ENCODE measurements around the gene TP63. TPM values are rescaled to one million over a fixed set of nuclear protein-coding genes. Genes with fewer than 3 reads are reported as not detected.

TP63 gene
- total RNA-seq, 1 experiment from 2014 or later, result not detected

DNA sequence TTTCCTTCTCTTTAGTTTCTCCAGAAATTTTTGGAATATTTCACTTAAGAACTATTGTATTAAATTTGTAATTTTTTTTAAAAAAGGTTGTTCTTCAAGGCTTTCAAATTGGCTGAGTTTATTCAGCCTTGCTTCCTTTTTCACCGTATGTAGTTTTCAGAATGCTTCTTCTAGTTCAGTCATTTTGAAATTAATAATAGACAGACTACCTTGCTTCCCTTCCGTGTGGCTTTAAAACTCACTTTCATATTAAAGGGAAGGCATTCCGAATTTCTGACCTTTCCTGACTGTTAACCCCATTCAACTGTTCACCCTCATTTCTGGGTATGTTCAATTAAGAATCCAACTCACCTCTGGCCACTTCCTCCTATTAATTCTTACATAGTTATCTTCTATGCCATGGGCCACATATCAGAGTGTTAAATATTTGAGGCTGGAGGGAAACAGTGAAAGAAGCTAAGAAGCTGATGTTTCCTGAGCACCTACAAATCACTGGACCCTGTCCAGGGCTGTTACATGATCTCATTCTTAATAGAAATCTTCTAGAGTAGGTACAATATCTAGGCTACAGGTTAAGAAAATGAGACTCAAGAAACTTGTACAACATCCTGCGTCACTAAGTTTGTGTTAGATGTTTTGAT, 252.0 kb downstream of the TP63 start:
- Histone ChIP-seq H2BK5ac (ENCODE audit: insufficient read length, low read length) (no peak overlapping the region), H3K23ac (ENCODE audit: insufficient read length, low read depth, low read length) (no peak overlapping the region), H2BK12ac (ENCODE audit: insufficient read length, low read depth, low read length) (no peak overlapping the region), H3K4me2 (ENCODE audit: insufficient read depth, insufficient read length, low read length) (no peak overlapping the region), H3K9ac (ENCODE audit: extremely low read depth, insufficient read length, low read length) (no peak overlapping the region), H3K4me1 (ENCODE audit: insufficient read depth, low read length) (peaks cover 2% of the 10 kb centered on the region; the same call in 1 of the 2 replicates), H3K79me2 (ENCODE audit: insufficient read depth, low read length) (no peaks in the 10 kb centered on the region), H3K27ac (ENCODE audit: insufficient read length, low read depth, low read length) (no peak overlapping the region), H3K79me1 (ENCODE audit: insufficient read depth, low read depth, low read length, poor library complexity, severe bottlenecking) (no peaks in the 10 kb centered on the region), H3K9me3 (ENCODE audit: control insufficient read depth, low read depth, low read length) (no peaks in the 10 kb centered on the region), H3K23me2 (ENCODE audit: insufficient read length, low read depth, low read length, poor library complexity, severe bottlenecking) (no peaks in the 10 kb centered on the region), H2AK5ac (ENCODE audit: insufficient read length, low read length) (no peak overlapping the region), H3K14ac (ENCODE audit: insufficient read depth, low read length) (no peak overlapping the region), H3K4ac (ENCODE audit: low read depth, low read length) (no peak overlapping the region), H2BK120ac (ENCODE audit: low read depth, low read length, poor library complexity, severe bottlenecking) (no peak overlapping the region), H2AFZ (ENCODE audit: low read length) (no peak overlapping the region), H3K27me3 (ENCODE audit: insufficient read depth, low read length) (no peaks in the 10 kb centered on the region), H2BK15ac (ENCODE audit: low read depth, low read length) (no peak overlapping the region), H4K20me1 (ENCODE audit: control insufficient read depth, insufficient read depth, insufficient read length) (no peaks in the 10 kb centered on the region), H4K5ac (ENCODE audit: insufficient read length, low read depth, low read length) (no peak overlapping the region), H2BK20ac (ENCODE audit: low read depth, low read length, poor library complexity, severe bottlenecking) (no peak overlapping the region), H3K18ac (ENCODE audit: insufficient read length, low read depth, low read length) (no peak overlapping the region), H3K56ac (ENCODE audit: insufficient read length, low read depth, low read length) (no peak overlapping the region), H4K91ac (ENCODE audit: insufficient read length, low read depth, low read length) (no peak overlapping the region), H3T11ph (ENCODE audit: low read length) (no peak overlapping the region), H4K8ac (replicated peaks; ENCODE audit: insufficient read length, low read depth, low read length) (no peak overlapping the region)
- no CpG with 5 or more reads among the region's 4 CpGs for WGBS (ENCODE audit: extremely low coverage, insufficient read length, low lambda C conversion rate)
- Mint-ChIP-seq H3K27ac (no peak overlapping the region), H3K4me3 (no peak overlapping the region), H3K9me3 (no peaks in the 10 kb centered on the region), H3K36me3 (ENCODE audit: insufficient read depth in 1 of 3, low read depth in 3 of 3) (no peaks in the 10 kb centered on the region), H3K4me1 (peaks cover 20 to 27% of the 10 kb centered on the region in 2 experiments), H3K27me3 (ENCODE audit: low read depth) (no peaks in the 10 kb centered on the region)
- no peak for DNase-seq
- TF ChIP-seq, protein P1, sequence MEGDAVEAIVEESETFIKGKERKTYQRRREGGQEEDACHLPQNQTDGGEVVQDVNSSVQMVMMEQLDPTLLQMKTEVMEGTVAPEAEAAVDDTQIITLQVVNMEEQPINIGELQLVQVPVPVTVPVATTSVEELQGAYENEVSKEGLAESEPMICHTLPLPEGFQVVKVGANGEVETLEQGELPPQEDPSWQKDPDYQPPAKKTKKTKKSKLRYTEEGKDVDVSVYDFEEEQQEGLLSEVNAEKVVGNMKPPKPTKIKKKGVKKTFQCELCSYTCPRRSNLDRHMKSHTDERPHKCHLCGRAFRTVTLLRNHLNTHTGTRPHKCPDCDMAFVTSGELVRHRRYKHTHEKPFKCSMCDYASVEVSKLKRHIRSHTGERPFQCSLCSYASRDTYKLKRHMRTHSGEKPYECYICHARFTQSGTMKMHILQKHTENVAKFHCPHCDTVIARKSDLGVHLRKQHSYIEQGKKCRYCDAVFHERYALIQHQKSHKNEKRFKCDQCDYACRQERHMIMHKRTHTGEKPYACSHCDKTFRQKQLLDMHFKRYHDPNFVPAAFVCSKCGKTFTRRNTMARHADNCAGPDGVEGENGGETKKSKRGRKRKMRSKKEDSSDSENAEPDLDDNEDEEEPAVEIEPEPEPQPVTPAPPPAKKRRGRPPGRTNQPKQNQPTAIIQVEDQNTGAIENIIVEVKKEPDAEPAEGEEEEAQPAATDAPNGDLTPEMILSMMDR (conservative IDR thresholded peaks at IDR 0.05), result no peak

Measured in H9 (cell line).